HFFc6 (cell line): Measurements from ENCODE around the gene FADS6. TPM values are rescaled to one million over a fixed set of nuclear protein-coding genes. Genes with fewer than 3 reads are reported as not detected.

Experiments
- DNase-seq: peaks from one replicate; pipeline ENCODE4 v3.0.0-alpha.2; 2018
- H3K27ac Mint-ChIP-seq: 2 replicates; pipeline ENCODE4 v1.8.0; 2020; ENCODE audit warnings: mild to moderate bottlenecking, mixed read lengths
- H3K27me3 Mint-ChIP-seq: 2 replicates; pipeline ENCODE4 v1.8.0; 2021; ENCODE audit warnings: mild to moderate bottlenecking, moderate library complexity, mixed read lengths; ENCODE audit not compliant: insufficient read depth
- H3K36me3 Mint-ChIP-seq: 2 replicates; pipeline ENCODE4 v1.8.0; 2021; ENCODE audit warnings: low read depth, mixed read lengths
- H3K4me1 Mint-ChIP-seq: 2 replicates; pipeline ENCODE4 v1.8.0; 2020; ENCODE audit warnings: low read depth, mixed read lengths
- H3K4me3 Mint-ChIP-seq: 2 replicates; pipeline ENCODE4 v1.8.0; 2020; ENCODE audit warnings: mild to moderate bottlenecking, moderate library complexity, mixed read lengths
- H3K9me3 Mint-ChIP-seq: 2 replicates; pipeline ENCODE4 v1.8.0; 2020; ENCODE audit warnings: mild to moderate bottlenecking, mixed read lengths
- CTCF ChIP-seq: fragments of 200-600 bp; sonication (generic); IDR thresholded peaks from 2 replicates; pipeline ENCODE4 v1.5.0; 2021; ENCODE audit warnings: antibody characterized with exemption, mild to moderate bottlenecking
- total RNA-seq, 6 experiments: library from RNA; stranded (reverse); fragmentation: NEBNext Ultra II Directional; extraction: Animal tissue kit (Norgen Biotek cat#: 25700); gene quantifications; 2 replicates in 1 of 6; 3 replicates in 5 of 6; pipeline ENCODE4 v1.2.3, GENCODE V29; 2021

FADS6 gene
- total RNA-seq, 6 experiments from 2014 or later = not detected

- H3K4me3 Mint-ChIP-seq = no peak overlapping the region
- H3K27ac Mint-ChIP-seq = no peak overlapping the region
- TF ChIP-seq CTCF = no peak
- no peak for DNase-seq
- peaks cover 26% of the 10 kb centered on the region for H3K27me3 Mint-ChIP-seq
- no peaks in the 10 kb centered on the region for H3K36me3 Mint-ChIP-seq
- no peaks in the 10 kb centered on the region for H3K4me1 Mint-ChIP-seq
- H3K9me3 Mint-ChIP-seq = no peaks in the 10 kb centered on the region
Observed at GRCh38 chr17:74920306-74920620, 26.8 kb upstream of the FADS6 start.

DNA sequence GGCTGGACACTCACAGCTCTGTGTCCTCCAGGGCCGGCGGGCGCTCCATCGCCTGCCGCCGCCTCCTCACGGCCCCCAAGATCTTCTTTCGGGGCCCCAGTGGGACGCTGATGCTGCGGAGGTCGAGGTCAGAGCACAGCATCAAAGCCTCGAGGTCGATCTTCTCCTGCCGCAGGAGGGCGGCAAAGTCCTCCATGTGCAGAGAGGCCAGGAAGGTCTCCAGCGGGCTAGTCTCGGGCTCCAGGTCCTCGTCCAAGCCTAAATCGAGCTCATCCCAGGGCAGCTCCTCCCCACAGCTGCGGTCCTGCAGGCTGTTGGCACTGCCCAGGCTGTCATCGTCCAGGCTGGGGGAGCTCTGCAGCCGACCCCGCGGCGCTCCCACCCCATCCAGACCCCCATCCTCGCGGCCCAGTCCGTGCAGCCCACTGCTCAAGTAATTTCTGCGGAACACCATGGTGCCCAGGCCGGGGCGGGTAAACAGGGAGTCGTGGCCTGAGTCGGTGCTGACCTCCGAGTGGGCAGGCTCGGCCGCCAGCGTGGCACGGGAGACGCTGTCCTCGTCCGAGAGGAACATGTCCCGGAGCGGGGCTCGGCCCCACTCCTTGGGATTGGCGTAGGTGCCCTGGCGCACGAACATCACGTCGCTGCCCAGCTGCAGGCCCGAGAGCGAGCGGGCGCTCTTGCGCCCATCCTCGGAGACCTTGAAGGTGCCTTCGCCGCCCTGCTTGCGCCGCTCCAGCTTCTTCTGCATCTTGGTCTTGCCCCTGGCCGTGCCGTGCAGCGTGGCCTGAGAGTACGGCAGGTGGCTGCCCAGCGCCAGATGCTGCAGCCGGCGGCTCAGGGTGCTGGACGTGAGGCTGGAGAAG, 26.2 kb upstream of the FADS6 start:
- Mint-ChIP-seq H3K4me3 (no peak overlapping the region), H3K27ac (no peak overlapping the region), H3K9me3 (no peaks in the 10 kb centered on the region), H3K27me3 (peaks cover 22% of the 10 kb centered on the region), H3K36me3 (no peaks in the 10 kb centered on the region), H3K4me1 (no peaks in the 10 kb centered on the region)
- DNase-seq = no peak
- TF ChIP-seq CTCF = no peak

- H3K27ac Mint-ChIP-seq = no peak overlapping the region
- H3K36me3 Mint-ChIP-seq = no peaks in the 10 kb centered on the region
- H3K27me3 Mint-ChIP-seq = peaks cover 25% of the 10 kb centered on the region
- H3K4me3 Mint-ChIP-seq = no peak overlapping the region
- no peak for TF ChIP-seq CTCF
- DNase-seq = no peak
- no peaks in the 10 kb centered on the region for H3K4me1 Mint-ChIP-seq
- H3K9me3 Mint-ChIP-seq = peaks cover 2% of the 10 kb centered on the region; the same call in 1 of the 2 replicates
Observed at GRCh38 chr17:74918906-74919305, 25.5 kb upstream of the FADS6 start.

- no peak for DNase-seq
- no peak for TF ChIP-seq CTCF
- Mint-ChIP-seq H3K9me3 (peaks cover 10% of the 10 kb centered on the region; the same call in 1 of the 2 replicates), H3K27ac (no peak overlapping the region), H3K36me3 (no peaks in the 10 kb centered on the region), H3K4me3 (no peak overlapping the region), H3K27me3 (peaks cover 25% of the 10 kb centered on the region), H3K4me1 (no peaks in the 10 kb centered on the region)
Observed at GRCh38 chr17:74917430-74917829, 24.0 kb upstream of the FADS6 start.

DNA sequence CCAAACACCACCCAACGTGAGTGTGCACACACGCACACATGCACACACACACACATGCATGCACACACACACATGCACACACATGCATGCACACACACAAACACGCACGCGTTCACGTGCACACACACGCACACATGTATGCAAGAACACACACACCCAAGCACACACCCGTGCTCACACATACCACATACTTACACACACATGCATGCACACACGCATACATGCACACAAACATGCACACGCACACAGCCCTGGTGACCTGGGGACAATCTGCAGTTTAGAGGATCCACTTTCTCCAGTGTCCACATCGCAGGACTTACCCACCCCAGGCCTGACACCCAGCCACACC, 23.4 kb upstream of the FADS6 start:
- Mint-ChIP-seq H3K36me3 (no peaks in the 10 kb centered on the region), H3K9me3 (peaks cover 10% of the 10 kb centered on the region; the same call in 1 of the 2 replicates), H3K27me3 (peaks cover 22% of the 10 kb centered on the region), H3K4me1 (no peaks in the 10 kb centered on the region), H3K27ac (no peak overlapping the region), H3K4me3 (no peak overlapping the region)
- no peak for DNase-seq
- TF ChIP-seq CTCF = no peak
